Lower leg skin (tissue), 4 donors: ENCODE results near the gene CLASP1. TPM values are rescaled to one million over a fixed set of nuclear protein-coding genes. Genes with fewer than 3 reads are reported as not detected.

Source experiments
- DNase-seq, 2 donors: peaks; one replicate each; pipeline ENCODE4 v3.0.0-alpha.2; 2019; ENCODE audit warnings: low spot score in 2 of 2
- H3K4me3 ChIP-seq: fragments of 200-600 bp; sonication (generic); 2 replicates; pipeline ENCODE4 v1.5.1; 2017; ENCODE audit warnings: mild to moderate bottlenecking, low read depth; ENCODE audit not compliant: poor library complexity, severe bottlenecking
- CTCF ChIP-seq, 3 donors: fragments of 450-650 bp; IDR thresholded peaks; one replicate each; pipeline ENCODE4 v1.5.1; 2016; ENCODE audit warnings: antibody characterized with exemption in 3 of 3, mild to moderate bottlenecking in 3 of 3, moderate library complexity in 2 of 3
- POLR2A ChIP-seq, 2 donors: fragments of 450-650 bp; IDR thresholded peaks; one replicate each; pipeline ENCODE4 v1.6.1; 2016 to 2017; ENCODE audit warnings: antibody characterized with exemption in 2 of 2, mild to moderate bottlenecking in 1 of 2, moderate library complexity in 1 of 2
- WGBS, 2 donors: methylation state at CpG; one replicate each; pipeline ENCODE4 v1.1.5; 2018; 5-methylcytosine and 5-hydroxymethylcytosine counted together
- intact Hi-C: fragments of 100-400 bp; cut with DNase I; formaldehyde crosslinking; loops from one replicate; pipeline ENCODE4 v1.15.0; 2023; ENCODE audit warnings: low total_unique reads
- total RNA-seq, 4 donors: library from RNA; depleted of rRNA; stranded (reverse); fragments of >200 nt; gene quantifications; one replicate each; pipeline ENCODE4 v1.1.0, GENCODE V29; 2016

CLASP1 gene
- total RNA-seq, 4 donors from 2014 or later: 56.8 to 88.4 (median 69.0) TPM

- DNase-seq: no peak
- TF ChIP-seq POLR2A (IDR thresholded peaks at IDR 0.05) (no peak), CTCF (IDR thresholded peaks at IDR 0.05) (no peak)
- intact Hi-C loops: no loop called here
- no peak overlapping the region for H3K4me3 ChIP-seq
- 84 to 86% methylated on average over 2 of the region's 2 CpGs for WGBS, 2 donors
Observed at GRCh38 chr2:121598087-121598486, 51.2 kb downstream of the CLASP1 start.

GRCh38 chr2:121596221-121597080 lies 52.8 kb downstream of the CLASP1 start:
- no peak overlapping the region for H3K4me3 ChIP-seq
- intact Hi-C loops: no loop called here
- peak in 1 of 2 donors; percentile 34 for DNase-seq
- WGBS, 2 donors: 50% methylated on average over 11 of the region's 11 CpGs
- TF ChIP-seq POLR2A (IDR thresholded peaks at IDR 0.05) (no peak), CTCF (IDR thresholded peaks at IDR 0.05) (no peak)

- intact Hi-C loops: no loop called here
- DNase-seq: no peak
- TF ChIP-seq CTCF (IDR thresholded peaks at IDR 0.05) (no peak), POLR2A (IDR thresholded peaks at IDR 0.05) (no peak)
- no peak overlapping the region for H3K4me3 ChIP-seq
- WGBS, 2 donors: 64 to 71% methylated on average over 6 of the region's 6 CpGs
Observed at GRCh38 chr2:121595012-121595891, 54.0 kb downstream of the CLASP1 start.

GRCh38 chr2:121591199-121591598 lies 58.1 kb downstream of the CLASP1 start:
- DNase-seq: no peak
- TF ChIP-seq CTCF (IDR thresholded peaks at IDR 0.05) (no peak), POLR2A (IDR thresholded peaks at IDR 0.05) (no peak)
- H3K4me3 ChIP-seq: no peak overlapping the region
- 84 to 91% methylated on average over 3 of the region's 3 CpGs for WGBS, 2 donors
- intact Hi-C loops: no loop called here

GRCh38 chr2:121588357-121588756 lies 60.9 kb downstream of the CLASP1 start:
- DNase-seq: no peak
- 81% methylated on average over 1 of the region's 1 CpG for WGBS, 2 donors
- TF ChIP-seq CTCF (IDR thresholded peaks at IDR 0.05) (no peak), POLR2A (IDR thresholded peaks at IDR 0.05) (no peak)

More at GRCh38 chr2:121588357-121588756, 60.9 kb downstream of the CLASP1 start:
- no peak overlapping the region for H3K4me3 ChIP-seq
- intact Hi-C loops: no loop called here
